ENCODE measurements around the gene PRR15L.
A peak's percentile ranks its signal among the peaks of the same experiment; 100 is the strongest.

PRR15L gene

GRCh38 chr17:47987240-47987835 is 29.7 kb upstream of the PRR15L start:
- no peak for DNase-seq

- no peak for DNase-seq
These were observed 28.8 kb upstream of the PRR15L start for GRCh38 chr17:47986520-47986919.

GRCh38 chr17:47983492-47984223 is 26.0 kb upstream of the PRR15L start:
- no peak for DNase-seq

GRCh38 chr17:47982645-47983390 is 25.1 kb upstream of the PRR15L start:
- no peak for DNase-seq

GRCh38 chr17:47982091-47982617 is 24.5 kb upstream of the PRR15L start:
- DNase-seq, result no peak

GRCh38 chr17:47981462-47981861 is 23.8 kb upstream of the PRR15L start:
- no peak for DNase-seq

GRCh38 chr17:47980541-47980940 is 22.9 kb upstream of the PRR15L start:
- DNase-seq, result no peak

GRCh38 chr17:47978324-47978723 is 20.6 kb upstream of the PRR15L start:
- peak; percentile 41 to 47 for DNase-seq

- no peak for DNase-seq
These were observed 18.1 kb upstream of the PRR15L start for GRCh38 chr17:47975823-47976205.

- DNase-seq, result no peak
These were observed 17.6 kb upstream of the PRR15L start for GRCh38 chr17:47975189-47975822.

GRCh38 chr17:47973541-47973940 is 15.9 kb upstream of the PRR15L start:
- DNase-seq, result no peak

GRCh38 chr17:47970725-47971499 is 13.2 kb upstream of the PRR15L start, which contains the start of gene CDK5RAP3:
TSS of gene CDK5RAP3 (plus strand) at chr17:47971113. CDS start at chr17:47971147, 34 bp downstream.
- peak; percentile 99 for DNase-seq

- DNase-seq, result no peak
These were observed 12.4 kb upstream of the PRR15L start for GRCh38 chr17:47969930-47970724.

GRCh38 chr17:47968836-47969235 is 11.2 kb upstream of the PRR15L start:
- no peak for DNase-seq

- no peak for DNase-seq
These were observed 10.0 kb upstream of the PRR15L start for GRCh38 chr17:47967607-47968252.

GRCh38 chr17:47966079-47966519 is 8.4 kb upstream of the PRR15L start:
- DNase-seq, result no peak

- no peak for DNase-seq
These were observed 7.2 kb upstream of the PRR15L start for GRCh38 chr17:47964856-47965255.

GRCh38 chr17:47962901-47963300 is 5.2 kb upstream of the PRR15L start:
- DNase-seq, result no peak

- no peak for DNase-seq
These were observed 3.7 kb upstream of the PRR15L start for GRCh38 chr17:47961406-47961805.

GRCh38 chr17:47959825-47960655 is 2.4 kb upstream of the PRR15L start:
- no peak for DNase-seq
